Mononuclear cell (primary cell): Measurements from ENCODE around the gene KDM5B. TPM values are rescaled to one million over a fixed set of nuclear protein-coding genes. Genes with fewer than 3 reads are reported as not detected.

Experiments used
- H3K27me3 ChIP-seq: 2 replicates; pipeline ENCODE4 v1.6.0; 2011; ENCODE audit warnings: low read length, control low read depth; ENCODE audit not compliant: insufficient read depth
- H3K4me1 ChIP-seq: 2 replicates; pipeline ENCODE4 v1.5.1; 2011; ENCODE audit warnings: mild to moderate bottlenecking, low read length, control low read depth; ENCODE audit not compliant: insufficient read depth
- H3K4me3 ChIP-seq: 2 replicates; pipeline ENCODE4 v1.5.1; 2011; ENCODE audit warnings: mild to moderate bottlenecking, low read length, moderate library complexity
- H3K9me3 ChIP-seq: 2 replicates; pipeline ENCODE4 v1.5.1; 2011; ENCODE audit warnings: low read depth, mild to moderate bottlenecking, control low read depth, low read length
- total RNA-seq: library from RNA; depleted of rRNA; stranded (reverse); fragments of >200 nt; gene quantifications from one replicate; pipeline ENCODE4 v1.2.3, GENCODE V29; 2012

Gene KDM5B
- total RNA-seq, 1 donor: 84.7 TPM

- Histone ChIP-seq H3K4me3 (no peak overlapping the region), H3K9me3 (no peaks in the 10 kb centered on the region), H3K4me1 (no peaks in the 10 kb centered on the region), H3K27me3 (peaks cover 15% of the 10 kb centered on the region)
Measured at GRCh38 chr1:202681736-202682420, 126.3 kb downstream of the KDM5B start.

GRCh38 chr1:202680586-202681352, 127.5 kb downstream of the KDM5B start:
- H3K27me3 ChIP-seq: peaks cover 17% of the 10 kb centered on the region
- no peak overlapping the region for H3K4me3 ChIP-seq
- no peaks in the 10 kb centered on the region for H3K9me3 ChIP-seq
- H3K4me1 ChIP-seq: no peaks in the 10 kb centered on the region

DNA sequence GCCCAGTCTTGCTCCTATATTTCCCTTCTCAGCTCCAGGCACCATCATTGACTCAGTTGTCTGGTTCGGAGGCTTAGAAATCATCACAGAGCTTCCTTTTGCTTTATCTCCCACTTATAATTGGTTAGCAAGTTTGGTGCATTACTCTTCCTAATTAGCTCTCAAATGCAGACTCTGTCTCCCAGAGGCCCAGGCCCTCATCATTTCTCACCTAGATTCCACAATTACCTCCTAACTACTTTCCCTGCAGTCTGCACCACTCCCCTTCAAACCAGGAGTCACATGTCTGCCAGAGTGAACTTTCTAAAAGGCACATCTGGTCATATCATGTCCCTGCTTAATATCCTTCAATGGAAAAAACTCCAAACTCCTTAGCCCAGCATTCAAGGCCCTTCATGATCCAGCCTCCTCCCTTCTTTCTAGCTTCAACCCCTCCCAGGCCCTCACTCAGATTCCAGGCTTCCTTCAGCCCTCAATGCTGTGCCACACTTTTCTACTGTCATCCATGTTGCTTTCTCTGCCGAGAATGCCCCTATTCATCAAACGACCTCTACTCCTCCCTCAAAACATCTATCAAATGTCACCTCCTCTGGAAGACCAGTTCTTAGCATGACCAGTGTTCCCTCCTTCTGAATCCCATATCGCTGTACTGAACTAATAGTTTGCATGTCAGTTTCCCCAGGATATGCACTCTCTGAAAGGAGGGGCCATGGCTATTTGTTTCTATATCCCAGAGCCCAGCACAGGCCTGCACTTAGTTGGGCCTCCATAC, 128.6 kb downstream of the KDM5B start:
- peaks cover 17% of the 10 kb centered on the region for H3K27me3 ChIP-seq
- no peaks in the 10 kb centered on the region for H3K4me1 ChIP-seq
- H3K9me3 ChIP-seq: no peaks in the 10 kb centered on the region
- H3K4me3 ChIP-seq: no peak overlapping the region

GRCh38 chr1:202677433-202677832, 130.8 kb downstream of the KDM5B start:
- Histone ChIP-seq H3K4me3 (no peak overlapping the region), H3K4me1 (no peaks in the 10 kb centered on the region), H3K27me3 (peaks cover 13% of the 10 kb centered on the region), H3K9me3 (no peaks in the 10 kb centered on the region)

Other genes starting within 250 kb of the KDM5B start
- gene SYT2, start 98.0 kb downstream of the KDM5B start, total RNA-seq: under 0.01 TPM
- not detected for gene PCAT6, start 2.5 kb upstream of the KDM5B start, total RNA-seq
- gene RABIF, start 80.7 kb upstream of the KDM5B start, total RNA-seq: 5.1 TPM
- 19.3 TPM for gene KLHL12, start 118.8 kb upstream of the KDM5B start, total RNA-seq
- 139 TPM for gene ADIPOR1, start 149.9 kb upstream of the KDM5B start, total RNA-seq
- gene CYB5R1, start 158.8 kb upstream of the KDM5B start, total RNA-seq: 34.1 TPM
- 207 TPM for gene TMEM183A, start 199.0 kb upstream of the KDM5B start, total RNA-seq
- 0.73 TPM for gene PPFIA4, start 218.1 kb upstream of the KDM5B start, total RNA-seq